Peyer's patch (tissue), 4 donors: ENCODE results near the gene RASA1.

Experiments used
- POLR2A ChIP-seq, 2 donors: fragments of 450-650 bp; IDR thresholded peaks; one replicate each; pipeline ENCODE4 v1.5.1; 2017; ENCODE audit warnings: antibody characterized with exemption in 2 of 2, mild to moderate bottlenecking in 2 of 2, moderate library complexity in 2 of 2
- TF ChIP-seq, protein P1 (sequence below), 6 experiments: fragments of 450-650 bp in 4 of 6; fragments of 200-600 bp in 2 of 6; sonication (generic) in 1 of 6; IDR thresholded peaks; one replicate each; pipeline ENCODE4 v1.5.1; 2017 to 2019; ENCODE audit warnings: antibody characterized with exemption in 6 of 6, mild to moderate bottlenecking in 3 of 6, moderate library complexity in 1 of 6

DNA sequence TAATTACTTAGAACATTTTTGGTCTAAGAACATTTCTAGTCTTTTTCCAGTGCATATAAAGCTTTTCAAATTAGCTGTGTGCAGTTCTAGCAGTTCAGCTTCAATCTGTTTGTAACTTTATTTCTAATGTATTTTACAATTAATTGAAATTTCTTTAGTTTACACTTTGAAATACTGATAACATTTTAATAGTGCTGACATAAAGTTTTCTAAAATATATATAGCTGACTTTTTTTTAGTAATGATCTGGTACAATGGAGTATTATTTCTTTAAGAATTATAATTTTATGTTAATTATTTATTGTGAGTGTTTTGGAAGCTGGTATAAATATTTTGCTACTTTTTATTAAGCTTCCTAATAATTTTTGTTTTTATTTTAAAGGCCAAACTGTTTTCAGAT is 101.7 kb downstream of the RASA1 start:
- TF ChIP-seq, protein P1, sequence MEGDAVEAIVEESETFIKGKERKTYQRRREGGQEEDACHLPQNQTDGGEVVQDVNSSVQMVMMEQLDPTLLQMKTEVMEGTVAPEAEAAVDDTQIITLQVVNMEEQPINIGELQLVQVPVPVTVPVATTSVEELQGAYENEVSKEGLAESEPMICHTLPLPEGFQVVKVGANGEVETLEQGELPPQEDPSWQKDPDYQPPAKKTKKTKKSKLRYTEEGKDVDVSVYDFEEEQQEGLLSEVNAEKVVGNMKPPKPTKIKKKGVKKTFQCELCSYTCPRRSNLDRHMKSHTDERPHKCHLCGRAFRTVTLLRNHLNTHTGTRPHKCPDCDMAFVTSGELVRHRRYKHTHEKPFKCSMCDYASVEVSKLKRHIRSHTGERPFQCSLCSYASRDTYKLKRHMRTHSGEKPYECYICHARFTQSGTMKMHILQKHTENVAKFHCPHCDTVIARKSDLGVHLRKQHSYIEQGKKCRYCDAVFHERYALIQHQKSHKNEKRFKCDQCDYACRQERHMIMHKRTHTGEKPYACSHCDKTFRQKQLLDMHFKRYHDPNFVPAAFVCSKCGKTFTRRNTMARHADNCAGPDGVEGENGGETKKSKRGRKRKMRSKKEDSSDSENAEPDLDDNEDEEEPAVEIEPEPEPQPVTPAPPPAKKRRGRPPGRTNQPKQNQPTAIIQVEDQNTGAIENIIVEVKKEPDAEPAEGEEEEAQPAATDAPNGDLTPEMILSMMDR (IDR thresholded peaks at IDR 0.05), result no peak
- TF ChIP-seq POLR2A (IDR thresholded peaks at IDR 0.05), result no peak
